Amygdala (tissue), 56 donors: ENCODE results near the gene WWTR1.

Source experiments
- DNase-seq, 56 donors: peaks; one replicate each; lab custom pipeline; 2025; lab: John Stamatoyannopoulos, UW

WWTR1 gene

DNA sequence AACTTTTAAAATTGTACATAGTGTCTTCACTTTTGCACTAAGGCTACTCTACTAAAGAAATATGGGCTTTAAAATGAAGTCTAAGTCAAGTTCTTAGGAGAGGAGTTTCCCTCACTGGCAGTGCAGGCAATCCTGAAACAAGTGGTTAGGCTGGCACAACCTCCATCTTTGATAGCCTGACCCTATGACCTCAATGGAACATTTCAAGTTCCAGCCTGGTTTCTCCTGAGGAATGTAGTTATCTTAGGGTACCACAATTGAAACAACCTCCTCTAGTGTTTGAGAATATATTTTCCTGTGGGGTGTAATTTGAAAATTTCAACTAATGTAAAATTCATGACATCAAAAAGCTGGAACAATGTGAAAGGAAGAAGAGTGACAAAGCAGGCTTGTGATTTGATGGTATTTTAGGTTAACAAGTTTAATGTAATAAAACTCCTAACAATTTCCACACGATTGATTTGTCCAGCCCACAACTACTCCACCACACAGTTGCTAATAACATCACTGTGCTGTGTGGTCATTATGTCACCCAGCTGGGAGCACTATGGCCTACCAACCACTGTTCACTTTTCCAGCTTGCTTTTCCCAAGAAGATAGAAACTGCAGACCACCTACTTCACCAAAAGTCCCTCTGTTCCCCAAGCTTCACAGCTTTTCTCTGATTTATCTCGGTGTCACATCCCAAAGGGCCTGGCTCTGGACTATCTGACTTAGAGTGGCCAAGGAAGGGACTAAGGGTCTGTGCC, 1.8 kb downstream of the WWTR1 start:
- no peak for DNase-seq

DNA sequence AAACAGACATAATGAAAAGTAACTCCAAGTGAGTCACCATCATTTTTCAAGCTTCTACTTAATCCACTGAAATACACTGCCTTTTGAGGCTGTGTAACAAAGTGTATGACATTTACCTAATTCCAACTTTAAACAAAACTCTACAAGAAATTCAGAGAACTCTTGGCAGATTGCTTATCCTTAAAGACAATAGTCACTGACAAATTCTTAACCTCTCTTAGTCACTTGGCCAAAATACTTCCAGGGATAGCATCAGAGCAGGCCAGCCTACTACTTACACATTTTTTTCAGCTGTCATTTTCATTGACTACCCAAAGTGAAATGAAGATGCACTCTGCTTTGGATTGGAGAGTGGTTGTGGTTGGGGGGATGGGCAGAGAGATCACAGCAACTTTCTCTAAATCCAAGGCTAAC, 3.6 kb downstream of the WWTR1 start:
- DNase-seq = no peak

- DNase-seq = no peak
These were observed 4.3 kb downstream of the WWTR1 start for GRCh38 chr3:149653564-149653963.

DNA sequence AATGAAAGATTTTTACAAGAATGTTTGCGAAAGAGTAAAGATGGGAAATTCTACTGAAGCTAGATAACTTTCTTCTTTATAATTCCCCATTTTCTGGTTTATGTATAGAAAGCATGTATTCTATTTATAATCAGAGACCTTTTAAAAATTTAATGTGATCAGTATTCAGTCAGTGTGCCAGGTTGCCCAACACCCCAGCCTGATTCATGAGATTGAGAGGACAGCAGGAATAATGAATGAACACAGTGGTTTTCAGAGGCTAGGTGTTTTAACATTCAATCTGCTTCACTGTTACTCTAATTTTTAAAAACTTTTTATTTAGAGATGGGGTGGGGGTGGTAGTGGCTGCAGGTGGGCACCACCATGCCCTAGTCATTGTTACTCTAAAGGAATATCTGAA, 4.7 kb downstream of the WWTR1 start:
- DNase-seq = no peak

GRCh38 chr3:149650828-149651227, 7.0 kb downstream of the WWTR1 start:
- no peak for DNase-seq

DNA sequence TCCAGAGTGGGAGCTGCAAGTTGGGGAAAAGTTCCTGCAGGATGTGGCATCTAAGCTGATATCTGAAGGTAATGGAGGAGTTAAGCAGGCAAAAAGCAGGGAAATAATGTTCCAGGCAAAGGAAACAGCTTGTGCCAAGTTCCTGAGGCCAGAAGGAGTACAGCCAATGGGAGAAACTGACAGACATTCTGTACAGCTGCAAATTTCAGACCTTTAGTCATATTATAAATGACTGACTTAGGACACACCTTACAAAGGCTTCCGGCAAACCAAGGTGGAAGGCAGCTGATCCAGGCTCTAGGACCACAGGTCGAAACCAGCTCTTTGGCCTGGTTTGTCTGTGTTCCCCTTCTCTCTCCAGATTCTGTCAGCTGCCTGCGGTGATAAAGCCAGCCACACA, 9.3 kb downstream of the WWTR1 start:
- DNase-seq = no peak

DNA sequence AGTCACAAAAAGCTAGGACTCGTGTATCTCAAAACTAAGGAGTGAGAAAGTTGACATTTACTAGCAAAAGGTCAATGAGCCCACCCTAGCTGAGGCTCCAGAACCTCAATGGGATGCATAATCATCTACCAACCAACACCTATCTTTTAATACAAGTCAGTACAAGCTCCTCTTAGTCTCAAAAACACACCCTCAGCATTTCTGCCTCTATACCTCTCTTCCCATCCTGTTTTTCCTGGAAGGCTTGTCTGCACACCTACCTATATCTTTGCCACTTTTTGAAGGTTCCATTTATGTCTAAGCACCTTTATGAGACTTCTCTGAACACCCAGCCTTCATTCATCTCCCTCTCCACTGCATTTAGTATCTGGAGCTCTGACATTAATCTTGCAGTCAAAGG, 10.0 kb downstream of the WWTR1 start:
- no peak for DNase-seq

DNA sequence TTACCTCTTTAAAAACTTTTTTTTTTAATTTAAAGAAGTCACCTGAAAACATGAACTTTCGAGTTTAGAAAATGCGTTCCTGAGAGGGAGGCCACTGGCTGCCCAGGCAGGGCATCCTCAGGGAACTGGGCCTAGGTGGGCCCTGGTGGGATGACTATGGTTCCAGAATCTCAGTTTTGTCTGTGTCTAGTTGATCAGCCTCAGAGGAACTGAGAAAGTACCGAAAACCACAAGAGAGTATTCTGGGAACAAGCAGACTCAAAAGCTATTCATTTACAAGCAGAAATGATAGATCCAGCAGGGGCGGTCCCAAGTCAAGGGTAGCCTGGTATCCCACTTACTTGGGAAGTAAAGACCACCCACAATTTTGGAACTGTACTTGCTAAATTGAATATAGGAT, 10.5 kb downstream of the WWTR1 start:
- no peak for DNase-seq

- DNase-seq = no peak
These were observed 11.6 kb downstream of the WWTR1 start for GRCh38 chr3:149646181-149646766.

GRCh38 chr3:149643963-149644362, 13.9 kb downstream of the WWTR1 start:
- DNase-seq = no peak

DNA sequence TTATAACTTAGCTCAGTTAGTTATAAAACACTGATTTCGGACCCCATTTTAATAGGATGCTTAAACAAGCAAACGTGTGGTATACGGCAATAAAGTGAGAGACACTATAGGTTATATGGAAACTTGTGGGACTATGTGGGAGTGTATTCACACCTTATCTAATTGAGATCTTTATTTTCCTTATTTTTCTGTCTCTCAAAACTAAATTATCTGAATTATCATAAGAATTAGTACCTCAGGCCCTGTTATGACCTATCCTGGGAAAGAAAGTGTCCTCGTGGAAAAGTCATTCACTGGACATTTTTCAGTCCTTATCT, 14.4 kb downstream of the WWTR1 start:
- no peak for DNase-seq

DNA sequence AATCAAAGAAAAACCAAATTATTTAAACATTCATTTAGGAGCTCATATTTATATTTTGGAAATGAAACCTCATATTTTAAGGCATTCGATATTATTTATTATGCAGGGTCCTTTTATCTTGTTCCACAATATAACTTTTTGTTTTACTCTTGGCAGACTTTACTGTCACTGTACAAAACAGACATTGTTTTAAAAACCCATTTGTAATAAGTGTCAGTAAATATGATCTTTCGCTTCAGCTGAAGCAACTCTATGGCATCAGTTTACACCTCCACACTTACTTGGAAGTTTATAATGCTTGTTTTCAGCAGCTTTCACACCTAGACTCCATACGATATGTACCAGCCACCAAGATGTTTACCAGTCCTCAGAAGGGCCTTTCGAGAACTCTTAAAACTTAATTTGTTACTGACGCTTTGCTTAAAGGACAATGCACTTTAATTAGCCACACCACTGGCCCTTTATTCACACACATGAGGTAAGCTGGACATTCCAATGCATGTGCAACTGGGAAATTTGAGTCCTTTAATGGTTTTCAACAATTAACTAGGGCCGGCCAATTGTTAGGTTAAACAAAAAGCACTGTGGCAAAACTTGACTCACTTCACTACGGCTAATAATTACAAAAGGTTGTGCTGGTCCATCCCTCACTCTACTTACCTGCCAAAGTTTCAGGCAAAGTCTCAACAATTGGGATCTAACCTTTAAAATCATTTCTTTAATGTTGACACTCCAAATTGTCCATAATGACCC, 16.7 kb downstream of the WWTR1 start:
- DNase-seq = no peak

DNA sequence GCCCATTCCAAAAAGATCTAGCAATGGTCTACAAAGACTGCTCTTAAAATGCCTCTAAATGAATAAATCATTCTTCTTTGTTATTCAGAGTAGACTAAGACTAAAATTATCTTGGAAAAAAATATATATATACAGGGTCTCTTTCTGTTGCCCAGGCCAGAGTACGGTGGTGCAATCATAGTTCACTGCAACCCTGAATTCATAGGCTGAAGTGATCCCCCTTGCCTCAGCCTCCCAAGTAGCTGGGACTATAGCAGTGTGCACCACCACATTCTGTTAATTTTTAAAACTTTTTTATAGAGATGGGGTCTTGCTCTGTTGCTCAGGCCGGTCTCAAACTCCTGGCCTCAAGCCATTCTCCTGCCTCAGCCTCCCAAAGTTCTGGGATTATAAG, 18.7 kb downstream of the WWTR1 start:
- DNase-seq = no peak

GRCh38 chr3:149638228-149639092, 19.4 kb downstream of the WWTR1 start:
- DNase-seq = peak in 6 of 56 donors; percentile 6 to 22 (median 8)

DNA sequence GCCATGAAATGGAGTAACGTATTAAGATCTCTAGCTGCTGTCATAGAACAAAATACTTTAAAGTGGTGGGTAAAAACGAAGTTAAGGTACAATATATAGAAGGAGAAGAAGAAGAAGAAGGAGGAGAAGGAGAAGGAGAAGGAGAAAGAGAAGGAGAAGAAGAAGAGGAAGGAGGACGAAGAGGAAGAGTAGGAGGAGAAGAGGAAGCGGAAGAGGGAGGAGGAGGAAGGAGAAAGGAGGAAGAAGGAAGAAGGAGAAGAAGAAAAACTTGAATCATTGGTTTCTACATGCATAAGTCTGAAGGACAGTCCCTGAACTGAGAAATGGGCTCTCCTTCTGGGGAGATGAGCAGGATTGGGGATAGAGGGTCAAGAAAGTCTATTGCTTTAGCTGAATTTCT, 22.4 kb downstream of the WWTR1 start:
- no peak for DNase-seq

GRCh38 chr3:149634573-149634972, 23.3 kb downstream of the WWTR1 start:
- DNase-seq = no peak

DNA sequence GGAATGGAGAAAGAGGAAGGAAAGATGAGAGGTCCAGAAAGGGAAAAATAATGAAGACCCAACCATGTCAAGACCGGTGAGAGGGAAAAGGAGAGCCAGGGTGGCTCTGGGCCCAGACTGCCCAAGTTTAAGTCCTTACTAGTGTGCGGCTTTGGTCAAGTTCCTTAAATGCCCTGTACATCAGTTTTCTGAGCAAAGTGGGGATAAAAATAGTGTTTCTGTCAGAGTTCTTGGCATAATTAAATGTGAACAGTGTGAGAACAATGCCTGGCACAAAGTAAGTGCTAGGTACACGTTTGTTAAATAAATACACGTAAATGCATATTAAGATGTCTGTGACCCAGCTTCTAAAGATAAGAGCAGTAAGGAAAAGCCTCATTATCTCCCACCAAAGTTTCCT, 23.8 kb downstream of the WWTR1 start:
- no peak for DNase-seq

GRCh38 chr3:149632225-149632624, 25.6 kb downstream of the WWTR1 start:
- DNase-seq = no peak

- DNase-seq = no peak
These were observed 27.0 kb downstream of the WWTR1 start for GRCh38 chr3:149630806-149631205.

GRCh38 chr3:149628957-149629670, 28.7 kb downstream of the WWTR1 start:
- DNase-seq = no peak
